KG1 (cell line): ENCODE data around the gene PSD.
A peak's percentile ranks its signal among the peaks of the same experiment; 100 is the strongest.

ENCODE experiments used
- DNase-seq: peaks from one replicate; lab custom pipeline; 2025; lab: John Stamatoyannopoulos, UW

The PSD gene

DNA sequence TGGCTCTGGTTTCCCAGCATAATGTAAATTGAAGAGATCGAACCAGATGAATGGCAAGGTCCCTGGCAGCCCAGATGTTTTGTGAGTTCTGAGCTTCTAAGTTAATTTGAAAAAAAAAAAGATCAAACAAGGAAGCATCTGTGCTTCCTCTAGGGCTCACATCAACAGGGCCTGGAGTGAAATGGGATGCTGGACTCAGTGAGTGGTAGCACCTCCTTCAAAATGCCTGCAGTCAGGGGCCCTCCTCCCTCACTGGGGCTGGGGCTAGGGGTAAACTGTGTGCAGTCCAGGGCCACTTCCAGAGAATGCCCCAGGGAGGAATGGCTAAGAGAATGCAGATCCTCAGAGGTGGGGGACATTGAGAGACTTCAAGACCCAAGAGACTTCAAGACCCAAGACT is 19.8 kb upstream of the PSD start:
- DNase-seq: no peak

DNA sequence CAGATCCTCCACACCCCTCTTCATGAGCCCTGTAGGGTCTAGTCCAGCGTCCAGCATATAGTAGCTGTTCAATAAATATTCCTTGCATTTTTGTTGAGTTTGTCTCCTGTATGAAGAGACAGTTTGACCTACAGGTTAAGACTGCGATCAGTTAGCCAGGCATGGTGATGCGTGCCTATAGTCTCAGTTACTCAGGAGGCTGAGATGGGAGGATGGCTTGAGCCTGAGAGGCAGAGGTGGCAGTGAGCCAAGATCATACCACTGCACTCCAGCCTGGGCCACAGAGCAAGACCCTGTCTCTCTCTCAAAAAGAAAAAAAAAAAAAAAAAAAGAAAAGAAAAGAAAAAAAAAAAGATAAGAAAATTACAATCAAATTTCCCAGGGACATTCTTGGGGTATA is 18.9 kb upstream of the PSD start:
- no peak for DNase-seq

DNA sequence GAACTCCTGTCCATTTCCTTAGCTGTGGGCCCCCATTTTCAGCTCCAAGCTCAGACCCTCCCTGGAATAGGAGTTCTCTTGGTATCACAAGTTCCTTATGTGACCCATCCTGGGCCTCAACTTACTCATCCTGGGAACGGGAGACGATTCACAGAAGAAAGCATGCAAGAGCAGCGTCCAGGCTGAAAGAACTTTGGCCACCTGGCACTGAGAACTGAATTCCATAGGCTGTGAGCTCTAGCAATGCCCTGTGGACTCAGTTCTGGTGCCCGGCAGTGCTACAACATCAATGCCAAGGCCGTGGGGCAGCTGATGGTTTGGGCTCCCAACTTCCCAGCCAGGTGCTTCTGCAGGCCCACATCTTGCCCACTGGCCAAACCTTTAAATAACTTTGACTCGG is 17.7 kb upstream of the PSD start:
- no peak for DNase-seq

DNA sequence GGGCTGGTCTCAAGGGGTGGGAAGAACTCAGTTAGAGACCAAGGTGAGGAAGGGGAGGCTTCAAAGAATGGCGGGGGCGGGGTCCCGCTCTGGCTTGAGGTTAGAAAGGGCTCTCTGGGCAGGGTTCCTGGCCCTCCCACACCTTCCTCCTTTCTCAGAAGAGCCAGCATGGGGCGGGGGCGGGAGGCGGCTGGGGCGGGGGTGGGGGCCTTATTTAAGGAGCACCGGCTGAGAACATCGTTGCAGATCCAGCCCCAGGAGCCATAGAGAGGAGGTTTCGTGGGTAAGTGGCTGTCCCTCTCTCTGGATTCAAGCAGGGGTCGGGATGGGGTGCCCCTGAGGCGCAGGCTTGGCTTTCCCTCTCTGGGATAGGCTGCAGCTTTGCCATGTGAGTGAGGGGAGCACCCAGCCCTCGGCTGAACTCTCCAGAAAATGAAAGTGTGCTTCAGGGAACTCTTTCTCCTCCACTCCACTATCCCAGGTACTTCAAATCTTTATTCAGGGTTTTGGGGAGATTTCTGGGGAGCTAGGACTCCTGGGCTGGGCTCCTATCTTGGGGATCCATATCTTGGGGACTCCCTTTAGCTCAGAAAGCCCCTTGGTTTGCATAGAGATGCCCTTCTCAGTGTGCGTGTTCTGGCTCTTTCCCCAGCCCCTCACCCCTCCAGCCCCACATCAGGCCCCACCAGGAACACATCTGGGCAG is 17.1 kb upstream of the PSD start:
- DNase-seq: peak; percentile 79

DNA sequence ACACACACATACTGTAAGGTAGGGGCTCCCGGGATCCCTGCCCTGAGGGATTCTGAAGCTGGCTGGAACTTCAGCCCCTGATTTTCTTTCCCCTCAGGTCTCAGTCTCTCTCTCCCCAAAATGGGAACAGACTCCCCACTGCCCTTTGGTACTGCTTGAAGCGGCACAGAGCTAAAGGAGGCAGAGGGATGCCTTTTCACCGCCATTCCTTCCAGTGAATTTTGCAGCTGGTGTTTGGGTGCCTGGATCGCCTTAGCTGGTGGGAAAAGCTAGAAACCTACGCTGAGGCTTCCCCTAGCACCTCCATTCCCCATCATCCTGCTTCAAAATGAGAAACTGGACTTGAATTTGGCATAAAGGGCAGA is 16.5 kb upstream of the PSD start:
- DNase-seq: peak; percentile 58

DNA sequence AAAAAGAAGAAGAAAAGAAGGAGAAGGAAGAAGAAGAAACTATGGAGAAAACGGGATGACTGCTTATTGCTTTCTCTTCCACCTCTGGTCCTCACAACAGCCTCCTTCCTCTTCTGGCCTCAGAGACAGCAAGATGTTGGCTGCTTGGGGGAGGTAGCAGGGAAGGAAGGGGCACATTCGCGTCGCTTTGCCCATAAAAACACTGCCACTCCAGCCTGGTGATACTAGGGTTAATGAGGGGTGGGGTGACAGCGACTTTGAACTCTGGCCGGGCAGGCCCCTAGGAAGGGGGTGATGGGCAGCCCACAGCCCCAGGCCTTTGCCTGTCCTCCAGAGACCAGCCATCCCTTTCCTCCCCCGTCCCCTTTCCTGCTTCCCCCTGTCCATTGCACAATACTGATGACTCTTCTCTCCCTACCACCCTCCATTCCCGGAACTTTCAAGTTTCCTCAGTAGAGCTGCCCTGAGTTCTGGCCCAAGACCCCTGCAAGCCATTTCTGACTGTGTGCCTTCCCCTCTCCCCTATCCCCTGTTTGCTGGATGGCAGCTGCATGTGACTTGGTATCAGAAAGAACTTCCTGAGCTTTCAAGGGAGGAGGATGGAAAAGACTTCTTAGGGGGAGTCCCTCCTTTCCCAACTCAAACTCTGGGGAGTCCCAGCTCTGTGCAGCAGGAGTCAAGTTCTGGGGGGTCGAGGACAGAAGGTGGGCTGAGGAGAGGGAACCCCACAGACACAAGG is 16.0 kb upstream of the PSD start:
- DNase-seq: peak; percentile 10

DNA sequence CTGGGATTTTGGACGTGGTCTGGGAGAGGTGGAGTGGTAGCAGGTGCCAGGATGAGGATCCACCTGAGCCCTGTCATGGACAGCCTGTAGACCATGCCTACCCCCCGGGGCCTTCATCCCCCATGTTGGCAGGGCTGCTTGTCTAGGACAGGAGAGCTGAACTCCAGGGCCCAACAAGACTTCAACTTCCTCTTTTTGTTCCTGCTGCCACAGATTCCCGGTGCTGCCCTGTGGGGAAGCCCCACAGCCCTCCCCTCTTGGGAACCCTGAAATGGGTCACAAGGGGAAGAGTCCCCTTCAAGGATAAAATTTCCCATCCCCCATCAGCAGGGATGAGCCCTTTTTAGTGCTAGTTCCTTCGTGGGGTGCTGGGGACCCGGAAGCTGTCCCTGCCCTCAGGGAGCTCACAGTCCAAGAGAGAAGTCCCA is 15.0 kb upstream of the PSD start:
- peak; percentile 14 for DNase-seq

DNA sequence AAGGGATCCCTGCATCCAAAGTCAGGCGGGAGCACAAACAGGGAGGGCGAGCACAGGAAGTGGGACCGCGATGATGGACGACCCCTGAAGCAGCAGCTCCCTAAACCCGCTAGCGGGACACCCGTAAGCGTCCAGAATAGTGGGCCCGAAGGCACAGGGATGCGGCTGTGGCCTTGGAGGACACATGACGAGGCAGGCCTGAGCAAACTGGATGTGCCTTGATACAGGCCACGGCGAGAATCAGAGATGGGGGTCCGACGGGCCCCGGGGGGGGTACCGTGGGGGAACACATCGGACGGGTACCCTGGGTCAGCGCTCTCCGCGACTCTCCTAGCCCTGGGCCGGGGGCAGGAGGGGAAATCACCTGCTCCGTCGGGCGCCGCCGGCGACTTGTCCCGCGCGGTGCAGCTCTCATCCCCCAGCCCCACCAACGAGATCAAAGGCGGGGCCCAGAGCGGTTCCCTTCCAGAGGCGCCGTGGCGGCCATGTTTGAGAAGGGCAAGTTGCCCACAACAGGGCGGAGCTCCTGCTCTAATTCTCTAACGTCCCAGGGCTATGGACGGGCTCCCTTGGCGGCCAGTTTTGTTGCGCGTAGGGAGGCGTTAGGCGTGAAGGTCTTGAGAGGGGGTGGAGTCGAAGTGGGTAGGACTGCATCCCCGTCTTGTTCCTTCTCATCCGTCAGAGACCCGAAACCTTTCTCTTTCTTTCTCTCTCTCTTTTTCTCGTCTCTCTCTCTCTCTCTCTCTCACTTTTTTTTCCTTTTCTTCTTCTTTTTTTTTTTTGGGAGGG is 13.8 kb upstream of the PSD start, which contains the start of gene CUEDC2:
Gene CUEDC2 (minus strand): TSS at position 413 of the 789 bp plus-strand sequence. CDS start 7,386 bp downstream, outside the sequence.
- peak; percentile 97 for DNase-seq

DNA sequence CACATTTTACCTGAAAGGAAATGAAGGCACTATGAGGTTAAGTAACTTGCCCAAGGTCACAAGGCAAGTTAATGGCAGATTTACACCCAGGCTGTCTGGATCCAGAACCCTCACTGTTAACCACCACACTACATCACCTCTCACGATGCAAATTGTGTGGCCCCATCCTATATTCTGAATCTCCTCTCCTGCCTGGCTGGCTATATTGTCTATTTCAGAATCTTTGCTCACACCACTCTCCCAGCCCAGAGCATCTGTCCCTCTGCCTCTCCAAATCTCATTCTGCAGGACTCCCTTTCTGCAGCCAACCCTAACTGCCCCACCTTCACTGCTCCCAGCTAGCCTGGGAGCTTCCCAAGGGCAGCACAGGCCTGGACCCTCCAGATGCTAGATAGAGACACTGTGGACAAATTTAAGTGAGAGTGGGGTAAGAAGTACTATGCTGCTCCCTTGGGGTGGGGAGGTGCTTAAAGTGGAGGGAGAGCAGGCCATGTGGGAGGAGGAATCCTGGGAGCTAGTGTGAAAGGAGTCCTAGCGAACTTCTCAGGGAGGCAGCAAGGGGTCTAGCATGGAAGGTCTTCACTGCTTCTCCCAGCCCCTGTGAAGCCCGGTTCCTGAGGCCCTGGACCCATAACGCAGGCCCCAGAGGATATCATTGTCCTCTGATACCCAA is 13.0 kb upstream of the PSD start:
- no peak for DNase-seq

DNA sequence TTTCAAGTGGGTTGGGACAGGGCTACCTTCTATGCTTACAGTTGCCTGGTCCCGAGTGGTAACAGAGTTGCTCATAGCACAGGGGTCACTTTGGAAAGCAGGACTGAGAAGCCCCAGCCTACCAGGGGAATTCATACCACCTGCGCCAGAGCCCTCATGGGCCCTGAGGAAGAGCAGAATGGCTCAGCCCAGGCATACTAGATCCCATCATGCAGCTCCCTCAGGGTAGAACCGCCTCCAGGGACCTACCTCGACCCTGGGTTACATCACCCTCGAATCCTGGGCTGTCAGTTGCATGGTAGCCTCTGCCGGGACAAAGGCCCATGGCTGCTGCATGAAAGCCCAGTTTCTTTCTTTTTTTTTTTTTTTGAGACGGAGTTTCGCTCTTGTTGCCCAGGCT is 10.9 kb upstream of the PSD start:
- DNase-seq: no peak

DNA sequence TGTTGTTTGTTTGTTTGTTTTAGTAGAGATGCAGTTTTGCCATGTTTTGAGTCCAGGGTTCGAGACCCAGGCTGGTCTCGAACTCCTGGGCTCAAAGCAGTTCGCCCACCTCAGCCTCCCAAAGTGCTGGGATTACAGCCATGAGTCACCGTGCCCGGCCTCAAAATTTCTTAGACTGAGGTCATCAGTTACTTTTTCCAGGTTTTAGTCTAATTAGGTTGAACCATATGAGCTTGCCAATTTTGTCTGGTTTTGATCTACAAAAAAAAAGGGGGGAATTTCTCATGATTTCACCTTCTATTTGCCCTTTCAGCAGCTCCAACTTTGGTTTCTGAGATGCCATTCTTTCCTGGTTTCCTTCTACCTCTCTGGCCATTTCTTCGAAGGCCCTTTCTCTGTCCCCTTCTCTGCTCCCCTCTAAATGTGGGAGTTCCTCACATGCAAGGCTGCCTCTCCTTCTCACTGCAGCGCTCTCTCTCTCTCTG is 8.3 kb upstream of the PSD start:
- no peak for DNase-seq

DNA sequence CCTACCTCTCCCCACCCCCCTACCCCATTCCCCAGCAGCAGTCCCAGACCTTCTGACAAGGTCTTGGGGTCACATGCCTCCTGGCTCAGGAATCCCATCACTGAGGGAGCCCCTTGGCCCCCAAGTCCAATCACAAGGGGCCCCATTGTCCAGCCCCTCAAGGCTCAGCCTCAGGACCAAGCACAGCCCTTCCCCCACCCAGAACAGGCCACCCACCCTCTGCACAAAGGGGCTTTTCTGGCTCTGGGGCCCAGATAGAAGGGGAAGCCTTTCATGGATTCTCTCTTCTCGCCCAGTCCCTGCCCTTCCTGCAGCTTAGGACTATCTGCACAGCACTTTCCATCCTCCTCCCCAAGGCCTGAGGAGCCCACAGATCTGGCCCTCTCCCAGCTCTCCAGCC is 6.9 kb upstream of the PSD start:
- DNase-seq: no peak

DNA sequence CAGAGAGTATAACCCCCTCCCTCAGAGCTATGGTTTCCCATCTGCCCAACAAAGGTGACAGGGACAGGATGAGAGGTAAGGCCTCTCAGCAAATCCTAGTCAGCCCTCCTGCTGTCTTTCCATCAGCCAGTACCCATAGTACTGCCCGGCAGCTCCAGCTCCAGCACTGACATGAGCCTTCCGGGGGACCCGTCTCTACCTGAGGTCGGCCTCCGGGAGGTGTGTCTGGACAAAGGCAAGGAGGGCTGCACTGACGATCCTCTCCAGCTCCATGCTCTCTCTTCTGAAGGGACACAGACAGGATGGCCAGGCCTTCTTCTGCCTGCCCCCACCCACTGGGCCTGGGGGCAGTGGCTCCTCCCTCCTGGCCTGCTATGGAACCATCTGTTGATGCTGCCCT is 6.3 kb upstream of the PSD start:
- no peak for DNase-seq

DNA sequence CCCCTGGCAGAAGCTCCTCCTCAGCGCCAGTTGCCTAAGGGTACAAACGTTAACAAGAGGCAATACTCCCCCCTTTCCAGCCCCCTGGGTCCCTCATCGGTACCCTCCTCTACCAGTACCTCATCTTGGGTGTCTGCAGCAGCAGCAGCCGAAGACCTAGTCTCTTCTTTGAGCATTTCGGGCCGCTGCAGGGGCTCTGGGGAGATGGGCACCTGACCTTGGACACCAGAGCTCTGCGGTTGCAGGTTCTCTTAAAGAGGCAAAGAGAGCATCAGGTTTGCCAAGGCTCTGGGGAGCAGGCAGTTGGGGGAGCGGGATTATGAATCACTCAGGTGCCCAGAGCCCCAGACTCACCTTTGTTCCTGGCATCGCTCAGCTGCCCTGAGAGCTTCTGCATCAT is 5.6 kb upstream of the PSD start:
- DNase-seq: no peak

DNA sequence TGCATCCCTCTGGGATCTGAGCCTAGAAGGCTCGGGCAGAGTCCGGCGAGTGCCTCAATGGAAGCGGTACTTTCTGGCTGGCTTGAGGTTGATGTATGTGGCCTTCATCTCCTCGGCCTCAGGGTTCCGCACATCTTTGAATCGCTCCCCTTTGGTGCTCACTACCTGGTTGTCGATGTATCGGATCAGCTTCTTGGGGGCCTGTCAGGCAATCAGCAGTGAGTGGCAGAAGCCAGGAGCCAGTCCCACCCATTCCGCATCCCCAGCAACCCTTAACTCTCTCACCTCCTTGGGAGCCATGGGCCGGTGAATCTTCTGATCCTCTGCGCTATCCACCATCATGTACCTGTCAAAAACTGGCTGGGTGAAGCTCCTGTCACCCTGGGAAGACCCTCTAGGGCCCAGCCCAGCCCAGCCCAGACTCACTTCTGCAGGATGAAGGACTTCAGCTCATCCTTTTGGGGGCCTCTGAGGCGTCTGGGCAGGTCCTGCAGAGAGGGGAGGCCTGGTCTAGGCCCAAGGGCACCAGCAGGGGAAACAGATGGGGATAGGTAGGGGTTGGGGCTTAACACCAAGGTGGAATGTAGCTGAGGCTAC is 4.9 kb upstream of the PSD start:
- DNase-seq: no peak

DNA sequence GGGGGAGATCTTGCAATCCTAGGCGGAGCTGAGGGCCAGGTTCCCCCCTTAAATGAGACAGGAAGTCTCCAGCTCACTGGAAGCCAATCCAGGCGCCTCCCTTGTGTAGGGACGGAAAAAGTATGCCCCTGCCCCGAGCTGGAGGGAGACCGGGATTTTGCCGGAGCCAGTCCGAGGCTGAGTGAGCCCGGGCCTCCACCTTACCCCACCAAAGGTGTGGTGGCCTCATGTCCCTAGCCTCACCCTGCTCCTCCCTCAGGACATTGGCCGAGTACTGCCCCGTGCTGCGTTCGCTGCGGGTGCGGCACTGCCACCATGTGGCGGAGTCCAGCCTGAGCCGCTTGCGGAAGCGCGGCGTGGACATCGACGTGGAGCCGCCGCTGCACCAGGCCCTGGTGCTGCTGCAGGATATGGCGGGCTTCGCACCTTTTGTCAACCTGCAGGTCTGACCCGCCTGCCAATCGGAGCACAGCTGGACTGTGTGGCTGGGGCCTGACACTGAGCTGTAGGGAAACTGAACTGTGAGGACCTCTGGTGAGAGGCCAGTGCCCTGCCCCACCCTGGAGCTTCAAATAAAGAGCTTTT is 4.1 kb upstream of the PSD start:
- DNase-seq: peak; percentile 25

DNA sequence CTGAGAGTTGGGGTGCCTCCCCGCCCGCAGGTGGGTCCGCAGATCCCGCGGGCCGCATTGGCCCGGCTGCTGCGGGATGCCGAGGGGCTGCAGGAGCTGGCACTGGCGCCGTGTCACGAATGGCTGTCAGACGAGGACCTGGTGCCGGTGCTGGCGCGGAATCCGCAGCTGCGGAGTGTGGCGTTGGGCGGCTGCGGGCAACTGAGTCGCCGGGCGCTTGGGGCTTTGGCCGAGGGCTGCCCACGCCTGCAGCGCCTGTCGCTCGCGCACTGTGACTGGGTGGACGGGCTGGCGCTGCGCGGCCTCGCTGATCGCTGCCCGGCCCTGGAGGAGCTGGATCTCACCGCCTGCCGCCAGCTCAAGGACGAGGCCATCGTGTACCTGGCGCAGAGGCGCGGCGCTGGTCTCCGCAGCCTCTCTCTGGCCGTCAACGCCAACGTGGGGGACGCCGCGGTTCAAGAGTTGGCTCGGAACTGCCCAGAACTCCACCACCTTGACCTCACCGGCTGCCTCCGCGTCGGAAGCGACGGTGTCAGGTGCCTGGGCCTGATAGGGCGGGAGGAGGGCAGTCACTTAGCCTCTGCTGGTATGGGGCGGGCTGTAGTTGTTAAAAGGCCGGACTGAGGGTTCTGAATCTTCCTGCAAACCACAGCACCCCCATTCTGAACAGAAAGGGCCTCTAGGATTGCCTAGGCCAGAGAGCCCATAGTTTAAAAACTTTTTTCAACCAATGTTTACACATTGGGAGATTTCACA is 3.4 kb upstream of the PSD start:
- no peak for DNase-seq

DNA sequence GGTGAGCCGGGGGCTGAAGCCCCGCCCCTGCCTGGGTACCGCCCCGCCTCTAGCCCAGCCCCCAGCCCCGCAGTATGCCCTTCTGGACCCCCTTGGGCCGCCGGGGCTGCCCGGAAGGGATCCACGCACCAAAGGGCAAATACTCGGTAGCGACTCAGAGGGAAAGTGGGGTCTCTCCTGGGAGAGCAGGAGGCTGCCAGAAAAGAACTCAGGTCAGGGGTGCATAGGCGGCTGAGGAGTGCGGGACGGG is 2.8 kb upstream of the PSD start:
- no peak for DNase-seq

DNA sequence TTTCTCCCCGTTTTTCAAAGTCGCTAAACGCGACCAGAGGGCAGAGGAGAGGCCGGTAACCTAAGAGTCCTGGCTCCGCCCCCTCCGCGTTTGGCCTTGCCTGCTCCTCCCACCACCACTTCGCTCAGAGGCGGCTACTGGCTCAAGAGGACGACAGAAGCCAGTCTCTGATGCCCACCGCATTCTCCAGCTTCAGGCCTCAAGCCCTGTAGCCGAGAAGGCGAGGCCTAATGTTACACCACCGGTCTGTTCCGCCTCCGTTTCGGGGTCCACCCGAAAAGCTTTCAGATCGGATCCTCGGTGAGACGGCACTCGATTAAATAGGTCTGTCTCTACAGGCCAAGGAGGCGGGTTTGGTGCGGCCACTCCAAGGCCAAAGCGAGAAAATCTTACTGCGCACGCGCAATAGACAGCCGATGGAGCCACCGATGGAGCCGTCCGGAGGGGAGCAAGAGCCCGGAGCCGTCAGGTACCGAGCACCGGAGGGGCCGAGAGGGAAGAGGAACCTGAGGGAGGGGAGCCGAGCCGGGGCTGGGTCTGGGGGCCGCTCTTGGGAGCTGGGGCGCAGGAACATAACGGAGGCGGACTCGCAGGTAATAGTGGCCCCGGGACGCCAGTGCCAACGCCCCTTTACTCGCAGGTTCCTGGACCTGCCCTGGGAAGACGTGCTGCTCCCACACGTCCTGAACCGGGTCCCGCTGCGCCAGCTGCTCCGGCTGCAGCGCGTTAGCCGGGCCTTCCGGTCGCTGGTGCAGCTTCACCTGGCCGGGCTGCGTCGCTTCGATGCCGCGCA is 2.3 kb upstream of the PSD start, which contains the start of gene FBXL15:
Gene FBXL15 (plus strand): TSS at position 123 of the 793 bp plus-strand sequence. CDS start 294 bp downstream, at position 417.
- peak; percentile 94 for DNase-seq

DNA sequence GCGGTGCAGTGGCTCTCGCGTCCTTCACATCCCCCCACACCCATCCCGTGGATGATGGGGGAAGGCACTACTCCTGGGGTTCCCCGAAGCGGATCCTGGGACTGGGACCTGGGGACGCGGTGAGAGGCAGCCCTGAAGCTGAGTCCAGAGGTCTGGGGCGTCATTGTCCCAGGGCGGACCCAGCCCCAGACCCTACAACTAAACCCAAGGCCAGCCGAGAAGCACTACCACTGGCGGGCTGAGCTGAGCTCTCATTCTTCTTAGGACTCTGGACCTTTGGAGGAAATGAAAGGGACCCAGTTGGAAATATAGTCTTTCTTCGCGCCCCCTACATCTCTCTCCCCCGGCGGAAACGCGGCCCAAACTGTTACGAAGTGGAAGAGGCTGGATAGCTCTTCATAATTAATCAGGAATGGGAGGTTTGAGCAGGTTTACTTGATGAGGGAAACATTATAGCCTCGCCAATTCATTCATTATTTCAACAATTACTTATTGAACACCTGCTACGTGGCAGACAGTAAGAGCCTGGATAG is 1.7 kb upstream of the PSD start:
- DNase-seq: no peak
